ENCODE data around the gene CACFD1. TPM values are rescaled to one million over a fixed set of nuclear protein-coding genes. Genes with fewer than 3 reads are reported as not detected.

CACFD1 gene
- total RNA-seq, 1 experiment from 2014 or later = 7.5 TPM

GRCh38 chr9:133439337-133439736 is 20.4 kb upstream of the CACFD1 start:
- Histone ChIP-seq H3K9me2 (replicated peaks; ENCODE audit: low read length) (no peaks in the 10 kb centered on the region), H3K36me3 (ENCODE audit: low read depth, low read length) (no peaks in the 10 kb centered on the region), H3K79me2 (ENCODE audit: low read length) (no peaks in the 10 kb centered on the region), H3K4me3 (ENCODE audit: low read length) (no peak overlapping the region), H3F3A (ENCODE audit: low read length, unreplicated experiment) (no peaks in the 10 kb centered on the region), H3K27me3 (ENCODE audit: low read length) (no peaks in the 10 kb centered on the region), H3K27ac (ENCODE audit: low read length) (no peak overlapping the region), H3K9me3 (ENCODE audit: low read length) (no peaks in the 10 kb centered on the region), H3K4me1 (ENCODE audit: insufficient read depth, low read length) (no peaks in the 10 kb centered on the region), H2AFZ (ENCODE audit: low read length) (no peak overlapping the region), H3K9ac (ENCODE audit: low read length) (no peak overlapping the region), H4K20me1 (ENCODE audit: low read length) (no peaks in the 10 kb centered on the region), H3K4me2 (ENCODE audit: low read length) (no peak overlapping the region)
- ChIA-PET CTCF (no interaction called here), POLR2A (ENCODE audit: unreplicated experiment) (interaction anchor here (0.7 kb wide), 1 partner anchor 67 kb away, joined by 4 read pairs; no protein-coding TSS in a partner anchor)
- ATAC-seq = no peak
- intact Hi-C loops (cut with micrococcal nuclease) = no loop called here
- BruUV-seq (replicated peaks) = no TSS peak
- no peak for DNase-seq
- TF ChIP-seq EZH2phosphoT487 (IDR thresholded peaks at IDR 0.05; ENCODE audit: borderline replicate concordance, low read length) (no peak), EZH2 (IDR thresholded peaks at IDR 0.05; ENCODE audit: low read length, unreplicated experiment) (no peak)
- TF ChIP-seq, protein P1, sequence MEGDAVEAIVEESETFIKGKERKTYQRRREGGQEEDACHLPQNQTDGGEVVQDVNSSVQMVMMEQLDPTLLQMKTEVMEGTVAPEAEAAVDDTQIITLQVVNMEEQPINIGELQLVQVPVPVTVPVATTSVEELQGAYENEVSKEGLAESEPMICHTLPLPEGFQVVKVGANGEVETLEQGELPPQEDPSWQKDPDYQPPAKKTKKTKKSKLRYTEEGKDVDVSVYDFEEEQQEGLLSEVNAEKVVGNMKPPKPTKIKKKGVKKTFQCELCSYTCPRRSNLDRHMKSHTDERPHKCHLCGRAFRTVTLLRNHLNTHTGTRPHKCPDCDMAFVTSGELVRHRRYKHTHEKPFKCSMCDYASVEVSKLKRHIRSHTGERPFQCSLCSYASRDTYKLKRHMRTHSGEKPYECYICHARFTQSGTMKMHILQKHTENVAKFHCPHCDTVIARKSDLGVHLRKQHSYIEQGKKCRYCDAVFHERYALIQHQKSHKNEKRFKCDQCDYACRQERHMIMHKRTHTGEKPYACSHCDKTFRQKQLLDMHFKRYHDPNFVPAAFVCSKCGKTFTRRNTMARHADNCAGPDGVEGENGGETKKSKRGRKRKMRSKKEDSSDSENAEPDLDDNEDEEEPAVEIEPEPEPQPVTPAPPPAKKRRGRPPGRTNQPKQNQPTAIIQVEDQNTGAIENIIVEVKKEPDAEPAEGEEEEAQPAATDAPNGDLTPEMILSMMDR (conservative IDR thresholded peaks at IDR 0.05; ENCODE audit: low read depth, low read length) = no peak

- Histone ChIP-seq H4K20me1 (ENCODE audit: low read length) (no peaks in the 10 kb centered on the region), H3F3A (ENCODE audit: low read length, unreplicated experiment) (no peaks in the 10 kb centered on the region), H3K9ac (ENCODE audit: low read length) (no peak overlapping the region), H3K9me2 (replicated peaks; ENCODE audit: low read length) (no peaks in the 10 kb centered on the region), H3K27me3 (ENCODE audit: low read length) (no peaks in the 10 kb centered on the region), H3K4me1 (ENCODE audit: insufficient read depth, low read length) (no peaks in the 10 kb centered on the region), H3K79me2 (ENCODE audit: low read length) (no peaks in the 10 kb centered on the region), H3K27ac (ENCODE audit: low read length) (no peak overlapping the region), H3K4me2 (ENCODE audit: low read length) (no peak overlapping the region), H3K36me3 (ENCODE audit: low read depth, low read length) (no peaks in the 10 kb centered on the region), H3K9me3 (ENCODE audit: low read length) (no peaks in the 10 kb centered on the region), H2AFZ (ENCODE audit: low read length) (no peak overlapping the region), H3K4me3 (ENCODE audit: low read length) (no peak overlapping the region)
- ATAC-seq = no peak
- BruUV-seq (replicated peaks) = no TSS peak
- POLR2A ChIA-PET (ENCODE audit: unreplicated experiment) = interaction anchor here (0.6 kb wide), 1 partner anchor 553 kb away, joined by 3 read pairs; no protein-coding TSS in a partner anchor
- TF ChIP-seq, protein P1 (conservative IDR thresholded peaks at IDR 0.05; ENCODE audit: low read depth, low read length) = no peak
- TF ChIP-seq EZH2 (IDR thresholded peaks at IDR 0.05; ENCODE audit: low read length, unreplicated experiment) (no peak), EZH2phosphoT487 (IDR thresholded peaks at IDR 0.05; ENCODE audit: borderline replicate concordance, low read length) (no peak)
- CTCF ChIA-PET = no interaction called here
- no peak for DNase-seq
- intact Hi-C loops (cut with micrococcal nuclease) = no loop called here
Measured at GRCh38 chr9:133440874-133441273, 18.9 kb upstream of the CACFD1 start.

- Histone ChIP-seq H3K9me2 (replicated peaks; ENCODE audit: low read length) (no peaks in the 10 kb centered on the region), H3K9me3 (ENCODE audit: low read length) (no peaks in the 10 kb centered on the region), H4K20me1 (ENCODE audit: low read length) (no peaks in the 10 kb centered on the region), H3K27me3 (ENCODE audit: low read length) (no peaks in the 10 kb centered on the region), H3K4me1 (ENCODE audit: insufficient read depth, low read length) (no peaks in the 10 kb centered on the region), H3K4me2 (ENCODE audit: low read length) (no peak overlapping the region), H2AFZ (ENCODE audit: low read length) (no peak overlapping the region), H3K27ac (ENCODE audit: low read length) (no peak overlapping the region), H3K79me2 (ENCODE audit: low read length) (no peaks in the 10 kb centered on the region), H3K36me3 (ENCODE audit: low read depth, low read length) (no peaks in the 10 kb centered on the region), H3K9ac (ENCODE audit: low read length) (no peak overlapping the region), H3K4me3 (ENCODE audit: low read length) (no peak overlapping the region), H3F3A (ENCODE audit: low read length, unreplicated experiment) (no peaks in the 10 kb centered on the region)
- intact Hi-C loops (cut with micrococcal nuclease) = no loop called here
- ChIA-PET POLR2A (ENCODE audit: unreplicated experiment) (no interaction called here), CTCF (no interaction called here)
- no TSS peak for BruUV-seq (replicated peaks)
- TF ChIP-seq EZH2phosphoT487 (IDR thresholded peaks at IDR 0.05; ENCODE audit: borderline replicate concordance, low read length) (no peak), EZH2 (IDR thresholded peaks at IDR 0.05; ENCODE audit: low read length, unreplicated experiment) (no peak)
- TF ChIP-seq, protein P1 (conservative IDR thresholded peaks at IDR 0.05; ENCODE audit: low read depth, low read length) = no peak
- ATAC-seq (no peak), DNase-seq (no peak)
Measured at GRCh38 chr9:133441571-133441970, 18.2 kb upstream of the CACFD1 start.
